ENCODE data around the gene HOXA9.
A peak's percentile ranks its signal among the peaks of the same experiment; 100 is the strongest.

Gene HOXA9

DNA sequence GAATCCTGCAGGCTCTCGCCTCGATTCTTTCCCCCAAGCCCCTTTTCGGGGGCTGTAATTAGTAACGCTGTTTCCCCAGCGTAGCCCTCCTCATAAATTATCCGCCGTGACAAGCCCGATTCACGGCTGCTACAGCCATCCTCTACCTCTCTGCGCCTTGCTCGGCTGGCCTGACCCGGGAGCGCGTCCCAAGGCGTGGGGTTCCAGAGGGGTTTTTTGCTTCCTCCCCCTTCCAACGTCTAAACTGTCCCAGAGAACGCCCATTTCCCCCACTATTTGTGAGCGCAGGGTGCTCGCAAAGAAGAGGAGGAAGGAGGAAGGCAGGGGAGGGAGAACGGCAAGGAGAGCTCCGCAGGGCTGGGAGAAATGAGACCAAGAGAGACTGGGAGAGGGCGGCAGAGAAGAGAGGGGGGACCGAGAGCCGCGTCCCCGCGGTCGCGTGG is 22.7 kb downstream of the HOXA9 start:
- DNase-seq (ENCODE audit: low read depth, low spot score), result no peak

DNA sequence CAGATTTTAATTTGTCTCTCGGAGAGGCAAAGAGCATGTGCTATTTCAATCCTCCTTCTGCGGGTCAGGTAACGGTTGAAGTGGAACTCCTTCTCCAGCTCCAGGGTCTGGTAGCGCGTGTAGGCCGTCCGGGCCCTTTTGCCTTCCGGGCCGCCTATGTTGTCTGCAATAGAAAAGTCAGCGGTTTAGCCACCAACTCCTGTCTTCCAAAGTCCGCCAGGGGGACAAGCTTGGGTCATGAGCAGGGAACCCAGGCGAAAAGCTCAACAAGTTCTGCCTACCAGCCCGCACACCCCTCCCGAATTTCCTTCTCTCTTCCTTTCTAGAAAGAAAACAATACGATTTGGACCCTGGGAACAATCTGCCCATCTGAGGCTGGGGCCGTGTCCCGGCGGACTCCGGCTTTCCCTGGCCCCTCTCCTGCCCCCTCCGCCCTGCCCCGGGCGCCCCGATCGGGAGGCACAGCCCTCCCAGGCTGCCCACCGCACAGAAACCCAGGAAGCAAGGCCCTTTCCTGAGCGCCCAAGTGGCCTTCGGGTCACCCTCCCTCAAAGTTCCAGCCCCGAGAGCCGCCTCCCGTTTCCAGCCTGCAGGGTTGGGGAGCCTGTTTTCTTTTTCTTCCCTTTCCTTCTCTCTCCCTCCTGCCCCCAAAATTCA is 23.3 kb downstream of the HOXA9 start:
- no peak for DNase-seq (ENCODE audit: low read depth, low spot score)

- no peak for DNase-seq (ENCODE audit: low read depth, low spot score)
Observed at GRCh38 chr7:27141137-27141922, 24.0 kb downstream of the HOXA9 start.

GRCh38 chr7:27140126-27140857 is 25.0 kb downstream of the HOXA9 start:
- DNase-seq (ENCODE audit: low read depth, low spot score), result no peak

DNA sequence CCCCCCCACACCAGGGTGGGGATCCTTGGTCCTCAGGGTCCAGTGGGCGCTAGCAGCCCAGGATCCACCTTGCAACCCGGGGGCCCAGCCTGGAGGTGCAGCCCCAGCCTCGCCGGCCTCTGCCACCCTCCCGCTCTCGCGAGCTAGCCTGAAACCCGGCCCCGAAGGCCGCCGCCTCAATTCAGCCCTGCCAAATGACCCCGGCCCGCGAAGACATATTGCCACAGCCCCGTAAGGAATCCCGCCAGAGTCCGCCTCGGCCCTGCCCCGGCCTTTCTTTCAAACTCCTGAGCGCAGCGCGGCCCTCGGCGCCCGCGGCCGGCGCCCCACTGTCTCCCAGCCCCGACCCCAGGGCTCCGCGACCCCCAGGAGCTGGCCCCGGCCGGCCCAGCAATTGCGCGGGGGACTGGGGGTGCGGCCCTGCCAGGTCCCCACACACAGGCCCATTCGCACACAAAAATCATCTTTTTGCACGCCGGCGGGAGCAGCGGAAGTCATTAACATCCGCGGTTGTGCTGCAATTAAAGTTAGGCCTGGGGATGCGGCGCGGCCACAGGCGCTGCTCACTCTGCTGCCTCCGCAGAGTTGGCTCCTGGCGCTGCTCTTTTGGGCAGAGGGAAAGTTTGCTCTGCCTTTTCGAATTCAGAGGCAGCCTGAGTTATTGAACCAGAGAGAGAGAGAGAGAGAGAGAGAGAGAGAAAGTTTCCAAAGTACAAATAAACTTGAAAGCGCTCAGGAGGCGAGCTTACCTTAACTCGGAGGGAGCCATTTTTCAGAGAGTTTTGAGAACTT is 25.8 kb downstream of the HOXA9 start:
- no peak for DNase-seq (ENCODE audit: low read depth, low spot score)

DNA sequence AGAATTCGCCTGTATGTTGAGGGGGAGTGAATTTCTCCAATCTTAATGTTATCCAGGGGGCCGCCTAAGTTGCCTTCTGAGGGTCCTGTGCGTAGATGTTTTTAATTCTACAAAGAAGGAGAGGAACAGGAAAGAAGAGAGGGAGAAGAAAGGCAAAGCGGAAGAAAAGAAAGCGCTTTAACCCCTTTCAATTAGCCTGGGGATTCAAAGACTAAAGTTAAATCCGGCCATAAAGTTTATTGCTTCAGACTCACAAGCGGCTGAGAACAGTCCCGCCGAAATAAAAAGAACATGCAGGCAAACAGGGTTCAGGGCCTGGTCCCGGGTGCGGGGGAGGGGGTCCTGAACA is 26.4 kb downstream of the HOXA9 start:
- DNase-seq (ENCODE audit: low read depth, low spot score), result no peak

GRCh38 chr7:27138472-27138871 is 26.9 kb downstream of the HOXA9 start:
- DNase-seq (ENCODE audit: low read depth, low spot score), result no peak

DNA sequence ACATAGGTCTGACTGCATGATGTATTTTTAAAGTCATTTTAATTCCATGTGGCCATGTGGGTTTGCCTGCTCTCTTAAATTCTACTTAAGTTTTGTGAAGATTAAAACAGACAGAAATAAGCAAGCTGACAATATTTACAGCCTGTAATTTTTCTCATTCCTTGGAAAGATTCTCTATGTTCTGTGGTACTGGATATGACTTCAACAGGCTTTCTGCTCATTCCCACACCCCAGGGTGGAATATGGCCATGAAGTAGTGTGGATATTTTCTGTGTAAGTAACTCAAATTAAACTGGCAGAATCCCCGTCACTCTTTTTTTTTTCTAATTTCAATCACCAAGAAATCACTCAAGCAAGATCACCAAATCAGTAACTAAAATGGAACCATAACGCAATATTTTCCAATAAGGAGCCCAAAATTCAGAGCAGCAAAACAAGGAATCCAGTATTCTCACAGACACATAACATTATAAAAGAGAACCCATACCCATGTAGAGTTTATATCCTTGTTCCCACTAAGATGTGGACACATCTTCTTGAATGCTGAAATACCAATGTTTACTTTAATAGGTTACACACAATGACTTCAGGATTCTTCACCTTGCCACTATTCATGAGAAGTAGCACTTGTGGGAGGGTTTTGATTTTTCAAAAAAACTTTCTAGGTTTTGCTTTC is 27.6 kb downstream of the HOXA9 start:
- DNase-seq (ENCODE audit: low read depth, low spot score), result no peak

DNA sequence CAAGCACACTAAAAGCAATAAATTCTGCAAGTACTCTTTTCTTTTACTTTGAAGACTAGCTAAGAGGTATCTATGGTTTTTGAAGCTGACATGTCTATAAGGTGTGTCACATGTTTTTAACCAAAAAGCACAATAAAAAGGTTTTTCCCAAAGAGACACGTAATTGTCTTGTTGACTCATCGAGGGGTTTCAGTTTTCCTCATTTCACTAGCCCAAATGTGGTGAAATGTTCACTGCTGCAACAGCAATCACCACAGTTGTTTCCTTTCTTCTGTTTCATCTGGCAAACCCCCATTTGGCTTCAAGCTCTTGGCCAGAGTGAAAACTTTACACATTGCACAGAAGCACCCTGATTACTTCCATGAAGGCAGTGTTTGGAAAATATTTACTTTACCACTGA is 30.9 kb downstream of the HOXA9 start:
- no peak for DNase-seq (ENCODE audit: low read depth, low spot score)

DNA sequence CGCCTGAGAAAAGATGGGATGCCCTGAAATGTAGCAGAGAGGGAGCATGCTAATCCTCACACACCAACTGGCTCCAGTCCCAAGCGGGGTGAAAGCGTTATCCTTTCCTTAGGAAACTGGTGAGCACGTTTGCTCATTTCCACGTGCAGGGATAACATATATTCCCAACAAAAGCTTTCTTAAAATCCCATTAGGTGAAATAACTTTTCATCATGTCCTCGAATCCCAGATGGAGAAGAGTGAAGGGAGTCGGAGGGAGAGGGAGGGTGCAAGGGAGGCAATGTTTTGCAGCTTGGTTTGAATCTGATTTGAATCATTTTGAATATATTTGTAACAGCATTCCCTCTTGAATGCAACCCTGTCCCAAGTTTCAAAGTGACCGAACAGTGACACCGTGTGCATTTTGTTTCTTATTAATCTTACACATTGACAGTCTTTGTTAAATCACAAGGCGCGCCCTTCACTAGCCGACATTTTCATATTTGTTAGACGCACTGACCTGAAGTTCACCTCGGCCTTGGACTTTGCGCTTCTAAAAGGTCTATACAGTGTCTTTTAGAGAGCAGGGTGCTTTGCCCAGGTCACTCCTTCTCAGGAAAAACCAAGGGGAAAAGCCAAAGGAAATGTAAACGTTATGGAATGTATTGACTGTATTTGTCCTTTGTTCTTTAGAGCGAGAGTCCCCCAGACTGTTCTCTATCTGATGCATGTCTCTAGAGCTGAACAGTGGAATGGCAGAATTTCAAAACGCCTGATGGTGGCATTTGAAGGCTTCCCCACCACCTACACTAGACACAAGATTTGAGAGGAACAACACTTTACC is 31.7 kb downstream of the HOXA9 start:
- DNase-seq (ENCODE audit: low read depth, low spot score), result no peak

DNA sequence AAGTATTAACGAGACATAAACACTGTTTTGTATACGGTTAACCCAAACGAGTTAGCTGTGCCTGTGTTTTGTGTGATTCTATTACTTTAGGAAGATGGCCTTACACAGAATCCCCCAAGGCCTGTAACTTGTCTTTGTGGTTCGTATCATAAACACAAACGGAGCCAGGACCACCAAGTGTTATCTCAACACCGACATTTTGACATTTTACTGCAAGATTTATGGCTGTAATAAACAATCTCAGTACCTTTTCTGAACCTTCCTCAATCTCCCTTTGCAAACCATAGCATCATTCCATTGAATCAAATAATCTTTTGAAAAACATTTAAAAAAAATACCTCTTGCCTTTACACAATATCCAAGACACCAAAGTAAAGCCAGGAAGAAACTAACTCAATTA is 32.4 kb downstream of the HOXA9 start:
- no peak for DNase-seq (ENCODE audit: low read depth, low spot score)

DNA sequence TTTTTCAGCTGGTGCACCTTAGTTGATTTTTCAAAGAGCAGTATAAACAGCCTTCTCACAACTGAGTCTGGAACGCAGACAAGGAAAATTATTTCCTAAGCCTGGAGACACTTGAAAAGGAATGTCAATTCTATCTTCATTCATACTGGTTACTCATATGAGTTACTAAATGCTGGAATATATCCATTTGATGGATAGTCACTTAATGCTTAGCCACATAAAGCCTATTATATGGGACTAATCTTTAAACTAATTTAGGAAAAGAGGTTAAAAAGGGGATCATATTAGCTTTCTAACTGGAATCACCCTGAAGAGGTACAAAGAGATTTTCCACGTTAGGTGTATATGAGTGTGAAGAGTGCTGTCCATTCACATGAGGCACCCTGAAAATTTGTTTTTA is 33.1 kb downstream of the HOXA9 start:
- DNase-seq (ENCODE audit: low read depth, low spot score), result no peak

DNA sequence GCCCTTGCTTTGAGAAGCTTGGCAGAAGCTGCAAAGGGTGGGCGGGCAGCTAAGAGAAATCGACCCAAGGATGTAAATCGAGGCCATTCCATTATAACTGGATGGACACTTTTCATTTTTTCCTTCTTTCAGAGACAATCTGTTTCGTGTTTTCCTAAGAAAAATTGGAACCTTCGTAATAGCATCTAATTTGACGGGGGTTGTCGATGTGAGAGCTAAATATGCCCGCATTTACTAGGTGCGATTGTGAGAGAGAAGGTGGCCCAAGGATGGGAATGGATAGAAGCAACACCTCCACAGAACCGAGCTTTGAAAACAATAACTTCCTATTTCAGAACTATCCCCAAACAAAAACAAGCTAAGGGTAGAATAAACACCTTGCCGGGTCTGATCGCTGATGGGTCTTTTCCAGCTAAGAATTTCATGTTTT is 33.9 kb downstream of the HOXA9 start:
- DNase-seq (ENCODE audit: low read depth, low spot score), result no peak

DNA sequence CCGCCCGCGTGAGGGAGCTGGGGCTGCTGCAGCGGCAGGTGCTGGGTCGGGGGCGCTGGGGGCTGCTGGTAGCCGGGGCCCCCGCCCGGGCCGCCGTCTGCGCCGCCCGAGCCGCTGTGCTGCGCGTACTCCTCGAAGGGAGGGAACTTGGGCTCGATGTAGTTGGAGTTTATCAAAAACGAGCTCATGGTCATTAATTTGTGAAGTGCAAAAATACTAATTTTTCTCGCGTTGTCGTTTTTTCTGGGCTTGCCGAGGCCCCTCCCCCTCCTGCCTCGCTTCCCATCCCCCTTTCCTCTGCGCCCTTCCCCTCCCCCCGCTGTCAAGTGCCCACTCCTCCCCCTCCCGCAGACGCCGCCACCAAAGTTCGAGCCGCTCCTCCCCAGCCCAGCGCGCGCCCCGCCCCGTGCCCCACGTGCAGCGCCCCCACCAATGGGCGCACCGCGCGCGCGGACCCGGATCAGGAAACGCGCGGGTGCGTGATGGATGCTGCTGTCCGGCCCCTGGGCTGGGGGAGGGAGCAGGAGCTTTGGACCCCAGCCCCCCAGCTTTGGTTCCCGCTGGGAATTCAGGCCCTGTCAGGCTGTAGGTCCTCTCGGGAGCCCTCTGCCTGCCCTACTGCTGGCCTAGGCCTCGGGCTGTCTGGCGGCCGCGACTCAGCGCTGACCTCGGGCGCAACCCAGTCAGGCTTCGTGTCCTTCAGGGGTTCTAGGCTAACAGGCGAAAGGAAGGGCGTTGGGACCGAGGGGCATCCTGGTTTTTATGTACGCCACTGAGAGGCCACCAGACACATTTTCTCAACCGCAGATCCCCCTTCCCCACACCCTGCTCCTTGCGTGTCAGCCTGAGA is 34.6 kb downstream of the HOXA9 start, which contains the start of gene HOXA4:
Gene HOXA4 (minus strand): TSS at position 218 of the 850 bp plus-strand sequence. CDS start 24 bp downstream, at position 194.
- peak; percentile 28 for DNase-seq (ENCODE audit: low read depth, low spot score)

DNA sequence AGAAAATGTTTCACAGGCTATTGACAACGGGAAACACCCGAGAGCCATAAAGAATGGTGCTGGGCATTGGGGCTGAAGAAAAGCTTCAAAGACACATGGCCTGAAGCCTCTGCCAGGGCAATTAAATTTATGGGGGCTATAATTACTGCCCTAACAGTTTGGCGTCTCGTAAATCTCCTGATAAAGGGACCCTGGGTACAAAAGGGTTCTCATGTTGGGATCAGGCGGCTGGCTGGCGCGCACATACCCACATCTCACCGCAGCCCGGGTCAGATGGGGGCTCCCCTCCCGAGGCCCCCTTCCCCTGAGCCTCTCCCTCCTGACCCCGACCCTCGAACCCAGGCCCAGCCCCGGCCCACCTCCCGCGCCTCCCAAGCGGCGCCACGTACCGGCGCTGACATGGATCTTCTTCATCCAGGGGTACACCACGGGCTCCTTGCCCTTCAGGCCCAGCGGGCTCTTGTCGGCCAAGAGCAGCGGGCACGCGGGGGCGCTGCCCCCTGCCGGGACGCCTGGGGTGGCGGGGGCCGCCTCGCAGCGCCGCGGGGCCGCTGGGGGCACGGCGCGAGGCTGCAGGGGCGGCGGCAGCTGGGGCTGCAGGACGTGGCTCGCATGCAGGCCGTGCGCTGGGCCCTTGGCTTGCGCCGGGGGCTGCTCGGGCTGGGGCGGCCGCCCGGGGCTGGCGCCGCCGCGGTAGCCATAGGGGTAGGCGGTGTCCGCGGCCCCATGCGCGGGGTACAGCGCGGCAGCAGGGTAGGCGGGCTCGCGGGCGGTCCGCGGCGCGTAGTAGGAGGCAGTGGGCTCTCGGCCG is 35.4 kb downstream of the HOXA9 start:
- no peak for DNase-seq (ENCODE audit: low read depth, low spot score)

GRCh38 chr7:27128776-27129728 is 36.3 kb downstream of the HOXA9 start:
- no peak for DNase-seq (ENCODE audit: low read depth, low spot score)

DNA sequence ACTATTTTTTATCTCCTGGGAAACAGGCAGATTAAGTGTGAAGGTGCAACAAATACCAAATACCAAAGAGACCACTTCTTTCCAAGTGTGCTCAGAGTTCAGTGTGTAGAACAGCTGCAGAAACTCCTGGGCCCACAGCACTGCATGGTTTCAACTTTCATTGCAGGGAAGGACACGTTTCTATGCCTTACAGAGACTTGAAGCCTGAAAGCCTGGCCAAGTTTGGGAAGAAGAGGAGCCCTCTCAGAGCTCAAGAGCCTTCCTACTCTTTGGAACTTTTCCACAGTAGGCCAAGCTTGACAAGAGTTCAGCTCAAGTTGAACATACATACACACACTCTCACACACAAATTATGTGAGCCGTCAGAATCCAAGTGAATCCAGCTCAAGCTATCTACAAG is 37.3 kb downstream of the HOXA9 start:
- no peak for DNase-seq (ENCODE audit: low read depth, low spot score)
